ENCODE results near the gene LHCGR. TPM values are rescaled to one million over a fixed set of nuclear protein-coding genes. Genes with fewer than 3 reads are reported as not detected.

Gene LHCGR
- total and polyA plus RNA-seq, 2 experiments from 2014 or later, result 0.23 TPM; not detected in 1

- no peak overlapping the region for H3K4me3 ChIP-seq
- H3K9me2 ChIP-seq (replicated peaks; ENCODE audit: insufficient read depth), result no peaks in the 10 kb centered on the region
- no peaks in the 10 kb centered on the region for H3K36me3 ChIP-seq (replicated peaks; ENCODE audit: insufficient read depth, low read depth)
- no peak overlapping the region for H3K4me2 ChIP-seq
- H4K20me1 ChIP-seq (ENCODE audit: insufficient read depth, poor library complexity, severe bottlenecking), result no peaks in the 10 kb centered on the region
- no peak overlapping the region for H3K27ac ChIP-seq
- no peak for DNase-seq (ENCODE audit: low spot score)
- no peak overlapping the region for H2AFZ ChIP-seq
- H3K79me2 ChIP-seq, result no peaks in the 10 kb centered on the region
- no peaks in the 10 kb centered on the region for H3K9me3 ChIP-seq (ENCODE audit: low read depth)
- no peaks in the 10 kb centered on the region for H3K27me3 ChIP-seq
- H3K4me1 ChIP-seq (ENCODE audit: insufficient read depth), result peaks cover 4% of the 10 kb centered on the region
- no peak for TF ChIP-seq EZH2phosphoT487 (IDR thresholded peaks at IDR 0.05; ENCODE audit: low read depth, severe bottlenecking, unreplicated experiment)
- TF ChIP-seq CTCF (IDR thresholded peaks at IDR 0.05; ENCODE audit: poor library complexity), result no peak
- no peak for TF ChIP-seq EZH2 (IDR thresholded peaks at IDR 0.05; ENCODE audit: borderline replicate concordance)
Observed at GRCh38 chr2:48728840-48729239, 26.7 kb downstream of the LHCGR start.

GRCh38 chr2:48728295-48728694 lies 27.2 kb downstream of the LHCGR start:
- DNase-seq (ENCODE audit: low spot score), result no peak

GRCh38 chr2:48727560-48727959 lies 28.0 kb downstream of the LHCGR start:
- DNase-seq (ENCODE audit: low spot score), result peak; percentile 22
- 71% methylated on average over 2 of the region's 2 CpGs for WGBS (ENCODE audit: low lambda C conversion rate, missing lambda C conversion rate)
- TF ChIP-seq EZH2 (IDR thresholded peaks at IDR 0.05; ENCODE audit: borderline replicate concordance), result no peak
- TF ChIP-seq CTCF (IDR thresholded peaks at IDR 0.05; ENCODE audit: poor library complexity), result peak; percentile 41

More at GRCh38 chr2:48728295-48728694, 27.2 kb downstream of the LHCGR start:
- Histone ChIP-seq H3K4me1 (ENCODE audit: insufficient read depth) (peaks cover 3% of the 10 kb centered on the region), H2AFZ (no peak overlapping the region), H3K27me3 (no peaks in the 10 kb centered on the region), H4K20me1 (ENCODE audit: insufficient read depth, poor library complexity, severe bottlenecking) (no peaks in the 10 kb centered on the region), H3K4me3 (no peak overlapping the region), H3K9me3 (ENCODE audit: low read depth) (no peaks in the 10 kb centered on the region), H3K4me2 (no peak overlapping the region), H3K27ac (no peak overlapping the region), H3K79me2 (no peaks in the 10 kb centered on the region), H3K9me2 (replicated peaks; ENCODE audit: insufficient read depth) (no peaks in the 10 kb centered on the region), H3K36me3 (replicated peaks; ENCODE audit: insufficient read depth, low read depth) (no peaks in the 10 kb centered on the region)
- WGBS (ENCODE audit: low lambda C conversion rate, missing lambda C conversion rate), result 100% methylated on average over 2 of the region's 2 CpGs
- TF ChIP-seq EZH2 (IDR thresholded peaks at IDR 0.05; ENCODE audit: borderline replicate concordance) (no peak), EZH2phosphoT487 (IDR thresholded peaks at IDR 0.05; ENCODE audit: low read depth, severe bottlenecking, unreplicated experiment) (no peak), CTCF (IDR thresholded peaks at IDR 0.05; ENCODE audit: poor library complexity) (no peak)

More at GRCh38 chr2:48727560-48727959, 28.0 kb downstream of the LHCGR start:
- Histone ChIP-seq H3K9me2 (replicated peaks; ENCODE audit: insufficient read depth) (no peaks in the 10 kb centered on the region), H3K4me3 (no peak overlapping the region), H3K79me2 (no peaks in the 10 kb centered on the region), H3K4me1 (ENCODE audit: insufficient read depth) (no peaks in the 10 kb centered on the region), H3K9me3 (ENCODE audit: low read depth) (no peaks in the 10 kb centered on the region), H3K36me3 (replicated peaks; ENCODE audit: insufficient read depth, low read depth) (no peaks in the 10 kb centered on the region), H3K4me2 (no peak overlapping the region), H3K27me3 (no peaks in the 10 kb centered on the region), H3K27ac (no peak overlapping the region), H4K20me1 (ENCODE audit: insufficient read depth, poor library complexity, severe bottlenecking) (no peaks in the 10 kb centered on the region), H2AFZ (no peak overlapping the region)

All from hepatocyte (in vitro differentiated cells).